ENCODE measurements around the gene LITAF.
A peak's percentile ranks its signal among the peaks of the same experiment; 100 is the strongest.

Gene LITAF

DNA sequence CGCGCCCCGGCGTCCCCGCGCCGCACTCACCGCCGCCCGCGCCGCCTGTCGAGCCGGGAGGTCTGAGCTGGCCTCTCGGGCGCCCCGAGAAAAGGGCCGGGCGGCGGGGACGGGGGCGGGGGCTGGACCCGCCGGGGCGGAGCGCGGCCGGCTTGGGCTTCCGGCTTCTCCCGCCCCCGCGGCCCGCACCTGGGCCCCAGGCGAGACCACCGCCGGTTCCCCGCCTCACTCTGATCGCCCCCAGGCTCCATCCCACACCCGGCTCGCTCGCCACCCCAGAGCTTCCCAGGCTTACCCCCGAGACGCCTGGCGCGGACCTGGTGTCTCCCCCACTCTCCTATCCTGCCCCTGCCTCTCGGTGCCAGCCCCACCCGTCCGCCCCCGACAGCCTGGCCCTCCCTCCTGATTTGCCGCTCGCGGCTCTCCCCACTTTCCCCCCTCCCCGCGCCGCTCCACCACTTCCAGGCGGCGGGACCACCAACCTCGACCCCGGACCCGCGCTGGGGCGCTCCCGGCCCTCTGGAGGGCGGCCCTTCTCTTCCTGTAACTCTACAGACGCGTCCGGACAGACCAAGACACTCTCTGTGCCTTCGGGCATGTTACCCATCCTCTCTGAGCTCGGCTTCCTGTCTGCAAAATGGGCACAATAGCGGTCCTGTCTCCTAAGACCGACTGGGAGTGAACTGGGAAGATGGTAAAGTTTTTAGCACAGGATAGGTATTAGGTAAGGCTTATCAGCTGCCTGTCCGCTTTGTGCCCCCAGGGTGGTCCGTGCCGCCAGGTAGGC is at the start of gene LITAF:
Gene LITAF (minus strand): TSS at position 64 of the 787 bp plus-strand sequence. CDS start 30,189 bp downstream, outside the sequence.
- DNase-seq (ENCODE audit: low read depth) = no peak

GRCh38 chr16:11636172-11636721 is 49.5 kb upstream of the LITAF start:
- DNase-seq (ENCODE audit: low read depth) = no peak

- DNase-seq (ENCODE audit: low read depth) = no peak
These were observed 49.0 kb upstream of the LITAF start for GRCh38 chr16:11635679-11636171.

DNA sequence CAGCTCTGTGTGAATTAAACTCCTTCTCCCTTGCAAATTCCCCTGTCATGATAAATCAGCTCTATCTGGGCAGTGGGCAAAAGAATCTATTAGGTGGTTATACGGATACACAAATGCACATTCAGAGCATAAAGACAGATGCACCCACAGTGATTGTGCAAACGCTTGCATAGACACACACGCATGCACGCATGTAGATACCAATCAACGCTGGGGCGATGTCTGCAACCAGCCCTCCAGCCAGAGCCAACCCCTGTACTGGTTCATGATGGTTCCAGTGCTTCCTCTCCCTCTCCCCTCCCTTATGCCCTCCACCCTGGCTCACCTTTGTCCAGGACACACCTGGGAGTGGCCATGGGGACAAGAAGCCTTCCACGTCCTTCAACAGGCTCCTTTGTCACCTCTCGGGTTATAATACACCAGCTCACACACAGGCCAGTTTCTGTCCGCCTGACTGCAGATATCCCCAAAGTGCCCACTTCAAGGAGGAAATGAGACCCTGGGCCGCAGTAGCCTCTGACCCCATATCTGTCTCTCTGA is 48.5 kb upstream of the LITAF start:
- no peak for DNase-seq (ENCODE audit: low read depth)

- no peak for DNase-seq (ENCODE audit: low read depth)
These were observed 47.6 kb upstream of the LITAF start for GRCh38 chr16:11634312-11634711.

DNA sequence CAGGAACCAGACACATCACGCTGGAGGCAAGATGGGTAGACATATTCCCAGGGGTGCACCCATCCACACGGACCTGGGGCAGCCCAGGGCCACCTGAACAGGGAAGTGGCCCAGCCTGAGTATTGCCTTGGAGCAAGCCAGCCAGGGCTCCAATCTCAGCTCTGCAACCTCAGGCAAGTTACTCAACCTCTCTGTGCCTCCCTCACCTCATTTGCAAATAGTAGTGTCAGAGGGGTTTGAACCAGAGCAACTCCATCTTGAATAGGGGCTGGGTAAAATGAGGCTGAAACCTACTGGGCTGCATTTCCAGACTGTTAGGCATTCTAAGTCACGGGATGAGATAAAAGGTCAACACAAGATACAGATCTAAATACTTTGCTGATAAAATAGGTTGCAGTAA is 46.4 kb upstream of the LITAF start:
- DNase-seq (ENCODE audit: low read depth) = no peak

GRCh38 chr16:11632455-11632939 is 45.8 kb upstream of the LITAF start:
- peak; percentile 43 for DNase-seq (ENCODE audit: low read depth)

DNA sequence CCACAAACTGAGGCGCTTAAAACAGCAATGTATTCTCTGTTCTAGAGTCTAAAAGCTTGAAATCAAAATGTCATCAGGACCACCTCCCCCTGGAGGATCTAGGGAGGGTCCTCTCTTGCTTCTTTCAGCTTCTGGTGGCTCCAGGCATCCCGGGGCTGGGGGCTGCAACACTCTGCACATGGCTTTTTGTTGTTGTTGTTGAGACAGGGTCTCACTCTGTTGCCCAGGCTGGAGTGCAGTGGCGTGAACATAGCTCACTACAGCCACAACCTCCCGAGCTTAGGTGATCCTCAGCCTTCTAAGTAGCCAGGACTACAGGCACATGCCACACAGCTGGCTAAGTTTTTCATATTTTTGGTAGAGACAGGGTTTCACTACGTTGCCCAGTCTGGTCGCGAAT is 44.5 kb upstream of the LITAF start:
- no peak for DNase-seq (ENCODE audit: low read depth)

- DNase-seq (ENCODE audit: low read depth) = no peak
These were observed 44.0 kb upstream of the LITAF start for GRCh38 chr16:11630768-11631056.

- no peak for DNase-seq (ENCODE audit: low read depth)
These were observed 43.5 kb upstream of the LITAF start for GRCh38 chr16:11630046-11630767.

- DNase-seq (ENCODE audit: low read depth) = no peak
These were observed 42.6 kb upstream of the LITAF start for GRCh38 chr16:11629071-11630030.

GRCh38 chr16:11627822-11628457 is 41.2 kb upstream of the LITAF start:
- DNase-seq (ENCODE audit: low read depth) = no peak

DNA sequence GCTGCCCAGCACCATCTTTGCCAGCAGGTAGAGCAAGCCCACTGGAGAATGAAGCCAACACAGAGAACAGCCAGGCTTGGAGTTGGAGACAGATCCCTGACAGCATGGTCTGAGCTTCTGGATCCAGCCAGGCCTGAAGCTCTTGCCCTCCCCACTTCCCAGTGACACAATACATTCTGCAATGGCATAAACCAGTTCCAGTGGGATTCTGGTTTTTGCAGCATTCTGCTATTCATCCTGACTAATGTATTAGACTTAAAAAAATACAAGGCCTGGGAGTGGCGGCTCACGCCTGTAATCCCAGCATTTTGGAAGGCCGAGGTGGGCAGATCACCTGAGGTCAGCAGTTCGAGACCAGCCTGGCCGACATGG is 40.6 kb upstream of the LITAF start:
- DNase-seq (ENCODE audit: low read depth) = no peak

DNA sequence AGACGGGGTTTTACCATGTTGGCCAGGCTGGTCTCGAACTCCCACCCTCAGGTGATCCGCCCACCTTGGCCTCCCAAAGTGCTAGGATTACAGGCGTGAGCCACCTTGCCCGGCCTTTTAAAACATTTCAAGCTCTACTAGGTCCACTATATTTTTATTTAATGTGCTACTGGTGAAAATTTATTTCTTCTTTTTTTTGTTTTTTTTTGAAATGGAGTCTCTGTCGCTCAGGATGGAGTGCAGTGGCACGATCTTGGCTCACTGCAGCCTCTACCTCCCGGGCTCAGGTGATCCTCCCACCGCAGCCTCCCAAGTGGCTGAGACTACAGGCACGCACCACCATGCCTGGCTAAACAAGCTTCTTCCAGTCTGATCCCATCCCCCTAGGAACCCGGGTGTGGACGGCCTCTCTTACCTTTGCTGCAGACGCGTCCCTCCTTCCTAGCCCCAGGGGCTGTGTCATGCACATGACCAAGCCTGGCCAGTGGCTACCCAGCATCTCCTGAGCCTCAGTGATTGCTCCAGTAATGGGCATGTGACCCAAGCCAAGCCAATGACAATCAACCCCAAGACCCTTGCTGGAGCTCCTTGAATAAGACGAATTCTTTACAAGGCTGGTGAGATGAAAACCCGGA is 40.1 kb upstream of the LITAF start:
- no peak for DNase-seq (ENCODE audit: low read depth)

- DNase-seq (ENCODE audit: low read depth) = no peak
These were observed 39.0 kb upstream of the LITAF start for GRCh38 chr16:11625769-11626168.

GRCh38 chr16:11624636-11625607 is 38.2 kb upstream of the LITAF start:
- no peak for DNase-seq (ENCODE audit: low read depth)

DNA sequence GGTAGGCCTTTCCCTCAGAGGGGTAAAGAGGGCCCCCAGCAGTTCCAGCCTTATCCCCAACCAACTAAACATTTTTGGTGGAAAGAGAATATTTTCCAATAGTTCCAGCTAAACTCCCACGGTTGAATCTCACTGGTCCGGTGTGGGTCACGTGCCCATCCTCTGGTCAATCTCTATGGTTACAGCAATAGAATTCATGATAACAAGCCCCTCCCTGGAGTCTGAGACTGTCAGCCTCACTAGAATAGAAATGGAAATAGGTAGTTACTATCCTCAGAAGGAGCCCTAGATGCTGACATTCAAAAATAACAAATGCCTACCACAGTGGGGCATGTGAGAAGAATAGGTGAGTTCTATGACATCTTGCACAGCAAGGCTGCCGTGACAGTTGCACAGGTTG is 37.5 kb upstream of the LITAF start:
- DNase-seq (ENCODE audit: low read depth) = no peak

- no peak for DNase-seq (ENCODE audit: low read depth)
These were observed 35.4 kb upstream of the LITAF start for GRCh38 chr16:11621920-11622651.

DNA sequence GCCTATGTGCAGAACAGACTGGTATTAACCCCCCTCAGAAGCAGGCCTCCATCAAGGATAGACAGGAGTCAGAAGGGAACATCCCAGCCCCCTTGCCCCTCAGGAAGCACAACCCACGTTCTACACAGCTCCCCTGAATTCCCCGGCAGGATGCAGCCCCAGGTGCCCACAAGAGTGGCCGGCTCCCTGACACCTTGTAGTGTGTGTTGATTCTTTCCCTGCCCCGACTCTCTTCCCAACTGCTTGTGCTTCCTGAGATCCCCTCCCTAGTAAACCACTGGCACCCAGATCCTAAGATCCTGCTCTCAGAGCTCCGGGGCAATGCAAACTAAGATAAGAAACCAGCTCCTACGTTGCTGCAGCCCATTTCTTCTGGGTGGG is 34.8 kb upstream of the LITAF start:
- no peak for DNase-seq (ENCODE audit: low read depth)

All from fibroblast of the conjunctiva (primary cell).